GM12892 (cell line): ENCODE data around the gene SPACA7.

ENCODE experiments used
- POLR2A ChIP-seq: IDR thresholded peaks from 2 replicates; pipeline ENCODE4 v1.6.1; 2011; ENCODE audit warnings: low read depth, low read length, control low read depth
- POLR2AphosphoS5 ChIP-seq: IDR thresholded peaks from 2 replicates; pipeline ENCODE4 v1.6.1; 2011; ENCODE audit warnings: low read depth, low read length, control low read depth
- TAF1 ChIP-seq: IDR thresholded peaks from 2 replicates; pipeline ENCODE4 v1.6.1; 2011; ENCODE audit warnings: low read depth, mild to moderate bottlenecking, control low read depth, low read length, borderline replicate concordance

DNA sequence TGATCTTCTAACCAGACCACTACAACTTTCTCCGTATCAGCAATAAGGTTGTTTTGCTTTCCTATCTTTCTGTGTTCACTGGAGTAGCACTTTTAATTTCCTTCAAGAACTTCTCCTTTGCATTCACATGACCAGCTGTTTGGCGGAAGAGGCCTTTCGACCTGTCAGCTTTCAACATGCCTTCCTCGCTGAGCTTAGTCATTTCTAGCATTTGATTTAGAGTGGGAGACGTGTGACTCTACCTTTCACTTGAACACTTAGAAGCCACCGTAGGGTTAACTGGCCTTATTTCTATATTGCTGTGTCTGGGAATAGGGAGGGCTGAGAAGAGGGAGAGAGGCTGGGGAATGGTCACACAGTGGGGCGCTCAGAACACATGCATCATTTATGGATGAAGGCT, 107.1 kb downstream of the SPACA7 start:
- no peak for TF ChIP-seq POLR2AphosphoS5
- no peak for TF ChIP-seq POLR2A
- no peak for TF ChIP-seq TAF1
